ENCODE results near the gene UBXN6.

The UBXN6 gene

GRCh38 chr19:4493104-4493928, 35.7 kb upstream of the UBXN6 start:
- DNase-seq (ENCODE audit: low spot score): no peak

DNA sequence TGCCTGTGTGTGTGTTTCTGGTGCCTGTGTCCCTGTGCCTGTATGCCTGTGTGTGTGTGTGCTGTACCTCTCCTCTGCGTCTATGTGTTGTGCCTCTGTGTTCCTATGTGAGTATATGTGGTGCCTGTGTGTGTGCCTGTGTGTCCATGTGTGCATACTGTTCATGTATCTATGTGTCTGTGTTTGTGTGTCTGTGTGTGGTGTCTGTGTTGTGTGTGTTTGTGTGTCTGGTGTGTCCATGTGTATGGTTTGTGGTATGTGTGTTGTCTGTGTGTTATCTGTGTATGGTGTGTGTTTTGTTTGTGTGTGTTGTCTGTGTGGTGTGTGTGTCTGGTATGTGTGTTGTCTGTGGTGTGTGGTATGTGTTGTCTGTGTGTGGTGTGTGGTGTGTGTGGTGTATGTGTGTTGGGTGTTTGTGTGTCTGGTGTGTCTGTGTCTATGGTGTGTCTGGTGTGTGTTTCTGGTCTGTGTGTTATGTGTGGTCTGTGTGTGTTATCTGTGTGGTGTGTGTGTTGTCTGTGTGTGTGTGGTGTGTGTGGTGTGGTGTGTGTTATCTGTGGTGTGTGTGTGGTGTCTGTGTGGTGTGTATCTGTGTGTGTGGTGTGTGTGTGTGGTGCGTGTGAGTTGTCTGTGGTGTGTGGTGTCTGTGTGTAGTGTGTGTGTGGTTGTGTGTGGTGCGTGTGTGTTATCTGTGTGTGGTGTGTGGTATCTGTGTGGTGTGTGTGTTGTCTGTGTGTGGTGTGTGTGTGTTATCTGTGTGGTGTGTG, 34.9 kb upstream of the UBXN6 start:
- DNase-seq (ENCODE audit: low spot score): no peak

- DNase-seq (ENCODE audit: low spot score): no peak
Observed at GRCh38 chr19:4491446-4491845, 33.9 kb upstream of the UBXN6 start.

GRCh38 chr19:4488496-4488895, 30.9 kb upstream of the UBXN6 start:
- no peak for DNase-seq (ENCODE audit: low spot score)

DNA sequence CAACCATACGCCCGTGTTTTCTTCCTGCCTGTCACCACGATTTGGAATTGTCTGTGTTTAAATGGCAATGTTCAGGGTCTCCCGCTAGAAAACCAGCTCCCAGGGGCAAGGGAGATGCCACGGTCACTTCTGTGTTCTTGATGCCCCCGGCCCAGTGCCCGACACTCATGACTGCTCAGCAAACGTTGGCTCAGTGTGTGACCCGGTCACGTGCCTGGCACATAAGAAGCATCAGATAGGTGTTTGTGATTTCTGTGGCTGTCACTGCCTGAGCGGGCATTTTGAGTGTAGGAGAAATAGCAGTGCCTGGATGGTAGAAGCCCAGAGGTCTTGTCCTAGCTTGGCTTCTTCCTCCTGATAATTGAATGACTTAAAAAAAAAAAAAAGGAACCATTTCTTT, 30.0 kb upstream of the UBXN6 start:
- no peak for DNase-seq (ENCODE audit: low spot score)

DNA sequence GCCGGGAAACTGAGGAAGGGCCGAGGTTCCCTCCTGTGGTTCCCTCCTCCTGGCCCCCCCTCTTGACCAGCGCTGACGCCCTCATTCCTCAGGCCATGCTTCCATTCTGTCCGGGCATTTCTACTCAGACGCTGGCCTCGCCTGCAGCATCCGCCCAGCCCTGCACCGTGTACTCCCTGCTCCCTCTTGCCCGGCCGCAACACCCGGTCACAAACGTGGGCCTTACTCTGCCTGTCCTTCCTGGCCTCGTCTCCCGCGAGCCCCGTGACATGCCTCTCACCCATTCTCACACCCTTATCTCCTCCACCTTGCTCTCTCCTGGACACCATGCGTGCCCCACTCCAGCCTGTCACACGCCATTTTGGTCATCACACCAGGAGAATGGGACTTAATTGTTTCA, 25.8 kb upstream of the UBXN6 start:
- no peak for DNase-seq (ENCODE audit: low spot score)

DNA sequence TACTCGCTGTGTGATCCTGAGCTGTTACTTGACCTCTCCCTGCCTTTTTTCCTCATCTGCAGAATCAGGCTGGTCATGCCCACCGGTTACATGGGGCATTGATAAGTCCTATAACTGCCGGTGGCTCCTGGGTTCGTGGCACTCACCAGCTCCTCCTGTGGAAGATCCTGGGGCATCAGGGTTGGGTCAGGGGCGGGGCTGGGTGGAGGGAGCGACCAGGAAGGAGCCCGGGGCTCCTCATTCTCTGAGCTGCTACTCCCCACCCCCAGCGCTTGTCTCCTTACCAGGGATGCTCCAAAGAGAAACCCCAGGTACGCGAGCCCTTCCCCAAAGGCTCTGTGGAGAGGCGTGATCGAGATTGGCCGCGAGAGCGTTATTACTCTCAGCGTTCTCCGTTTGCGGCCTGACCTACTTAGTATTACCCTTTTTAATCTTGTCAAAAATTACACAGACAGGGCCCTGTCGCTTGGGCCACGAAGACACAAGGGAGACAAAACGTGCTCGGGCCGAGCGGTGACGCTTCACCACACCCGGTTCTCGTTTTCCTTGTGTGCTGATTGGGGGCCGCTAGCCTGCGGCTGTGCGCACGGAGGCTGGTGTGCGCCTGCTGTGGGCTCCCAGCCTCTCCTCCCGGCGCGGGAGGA, 25.2 kb upstream of the UBXN6 start:
- no peak for DNase-seq (ENCODE audit: low spot score)

- no peak for DNase-seq (ENCODE audit: low spot score)
Observed at GRCh38 chr19:4477034-4477801, 19.6 kb upstream of the UBXN6 start.

- DNase-seq (ENCODE audit: low spot score): peak; percentile 87
Observed at GRCh38 chr19:4474514-4475022, 17.0 kb upstream of the UBXN6 start.

DNA sequence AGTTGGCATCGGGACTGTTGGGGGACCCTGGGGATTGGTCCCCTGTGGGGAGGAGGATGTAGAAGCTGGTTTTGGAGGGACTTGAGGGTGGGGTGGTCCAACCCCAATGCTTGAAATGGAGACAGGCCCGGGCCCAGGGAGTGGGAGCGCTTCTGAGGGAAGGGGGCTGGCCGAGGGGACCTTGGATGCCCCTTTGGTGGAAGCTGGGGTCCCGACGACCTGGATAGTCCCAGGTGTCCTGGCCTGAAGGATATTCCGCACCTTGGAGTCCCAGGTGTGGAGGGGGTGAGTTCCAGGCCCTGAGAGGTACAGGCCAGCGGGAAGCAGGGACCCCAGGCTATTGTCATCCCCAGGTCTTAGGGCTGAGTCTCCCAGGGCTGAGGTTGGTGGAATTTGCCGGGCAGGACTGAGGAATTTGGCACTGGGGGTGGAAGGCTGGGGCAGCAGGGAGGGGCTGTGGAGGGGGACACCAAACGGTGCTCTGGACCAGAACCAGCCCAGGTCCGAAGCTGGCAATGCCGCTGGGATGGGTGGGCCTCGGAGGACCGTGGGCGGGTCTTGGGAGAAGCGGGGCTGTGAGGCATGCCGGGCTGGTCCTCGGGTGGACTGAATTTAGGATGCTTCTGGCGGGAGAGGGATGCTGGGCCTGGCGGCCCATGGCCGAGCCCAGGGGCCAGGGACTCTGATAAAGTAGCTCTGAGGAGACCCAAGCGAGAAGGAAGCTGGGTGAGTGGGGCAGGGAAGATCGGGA, 16.3 kb upstream of the UBXN6 start:
- peak; percentile 43 for DNase-seq (ENCODE audit: low spot score)

GRCh38 chr19:4473011-4473762, 15.6 kb upstream of the UBXN6 start:
- DNase-seq (ENCODE audit: low spot score): no peak

DNA sequence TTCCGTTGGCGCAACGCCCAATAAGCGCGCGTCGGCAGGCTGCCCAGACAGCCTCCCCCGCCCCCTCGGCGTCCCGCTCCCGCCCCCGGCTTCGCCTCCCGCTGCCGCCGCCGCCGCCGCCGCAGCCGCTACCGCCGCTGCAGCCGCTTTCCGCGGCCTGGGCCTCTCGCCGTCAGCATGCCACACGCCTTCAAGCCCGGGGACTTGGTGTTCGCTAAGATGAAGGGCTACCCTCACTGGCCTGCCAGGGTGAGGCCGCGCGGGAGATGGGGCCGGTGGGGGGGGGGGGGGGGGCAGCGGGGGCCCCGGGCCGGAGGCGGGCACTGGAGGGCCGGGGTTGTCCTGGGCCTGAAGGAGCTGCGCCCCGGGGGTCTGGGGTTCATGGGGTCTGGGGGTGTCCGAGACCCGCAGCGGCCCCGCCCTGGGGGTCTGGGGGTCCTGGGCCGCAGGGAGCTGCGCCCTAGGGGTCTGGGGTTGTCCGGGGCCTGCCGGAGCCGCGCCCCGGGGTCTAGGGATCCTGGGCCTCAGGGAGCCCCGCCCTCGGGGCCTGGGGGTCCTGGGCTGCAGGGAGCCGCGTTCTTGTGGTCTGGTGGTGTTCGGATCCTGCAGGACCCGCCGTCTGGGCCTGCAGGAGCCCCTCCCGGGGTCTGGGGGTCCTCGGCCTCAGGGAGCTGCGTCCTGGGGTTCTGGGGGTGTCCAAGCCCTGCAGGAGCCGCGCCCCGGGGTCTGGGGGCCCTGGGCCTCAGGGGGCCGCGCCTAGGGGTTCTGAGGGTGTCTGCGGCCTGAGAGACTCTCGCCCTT, 14.8 kb upstream of the UBXN6 start, which contains the start of gene HDGFL2:
Gene HDGFL2, plus strand, starts transcription at position 124 of the 801 bp plus-strand sequence. Its CDS starts 54 bp downstream, at position 178.
- no peak for DNase-seq (ENCODE audit: low spot score)

GRCh38 chr19:4471403-4472173, 14.0 kb upstream of the UBXN6 start:
- DNase-seq (ENCODE audit: low spot score): peak; percentile 99

DNA sequence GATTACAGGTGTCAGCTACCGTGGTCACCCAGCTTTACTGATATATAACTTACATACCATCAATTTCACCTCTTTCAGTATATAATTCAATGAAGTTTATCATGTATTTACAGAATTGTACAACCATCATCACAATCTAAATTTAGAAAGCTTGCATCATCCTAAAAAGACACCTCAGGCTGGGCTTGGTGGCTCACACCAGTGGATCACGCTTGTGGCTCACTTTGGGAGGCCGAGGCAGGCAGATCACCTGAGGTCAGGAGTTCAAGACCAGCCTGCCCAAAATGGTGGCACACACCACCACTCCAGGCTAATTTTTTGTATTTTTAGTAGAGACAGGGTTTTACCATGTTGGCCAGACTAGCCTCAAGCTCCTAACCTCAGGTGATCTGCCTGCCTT, 10.2 kb upstream of the UBXN6 start:
- DNase-seq (ENCODE audit: low spot score): no peak

DNA sequence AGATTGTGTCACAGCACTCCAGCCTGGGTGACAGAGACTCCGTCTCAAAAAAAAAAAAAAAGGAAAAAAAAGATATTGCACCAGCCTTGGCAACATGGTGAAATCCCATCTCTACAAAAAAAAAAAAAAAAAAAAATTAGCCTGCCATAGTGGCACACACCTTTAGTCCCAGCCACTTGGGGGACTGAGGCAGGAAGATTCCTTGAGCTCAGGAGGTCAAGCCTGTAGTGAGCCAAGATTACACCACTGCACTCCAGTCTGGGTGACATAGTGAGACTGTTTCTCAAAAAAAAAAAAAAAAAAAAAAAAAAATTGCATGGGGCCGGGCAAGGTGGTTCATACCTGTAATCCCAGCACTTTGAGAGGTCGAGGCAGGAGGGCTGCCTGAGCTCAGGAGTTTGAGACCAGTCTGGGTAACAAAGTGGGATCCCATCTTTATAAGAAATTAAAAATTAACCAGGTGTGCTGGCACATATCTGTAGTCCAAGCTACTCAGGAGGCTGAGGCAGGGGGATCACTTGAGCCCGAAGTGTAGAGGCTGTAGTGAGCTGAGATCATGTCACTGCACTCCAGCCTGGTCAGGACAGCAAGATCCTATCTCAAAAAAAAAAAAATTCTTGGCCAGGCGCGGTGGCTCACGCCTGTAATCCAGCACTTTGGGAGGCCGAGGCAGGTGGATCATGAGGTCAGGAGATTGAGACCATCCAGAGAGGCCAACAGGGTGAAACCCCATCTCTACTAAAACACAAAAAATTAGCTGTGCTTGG, 7.4 kb upstream of the UBXN6 start:
- DNase-seq (ENCODE audit: low spot score): no peak

- DNase-seq (ENCODE audit: low spot score): peak; percentile 82
Observed at GRCh38 chr19:4456843-4457653, 546 bp downstream of the UBXN6 start.

DNA sequence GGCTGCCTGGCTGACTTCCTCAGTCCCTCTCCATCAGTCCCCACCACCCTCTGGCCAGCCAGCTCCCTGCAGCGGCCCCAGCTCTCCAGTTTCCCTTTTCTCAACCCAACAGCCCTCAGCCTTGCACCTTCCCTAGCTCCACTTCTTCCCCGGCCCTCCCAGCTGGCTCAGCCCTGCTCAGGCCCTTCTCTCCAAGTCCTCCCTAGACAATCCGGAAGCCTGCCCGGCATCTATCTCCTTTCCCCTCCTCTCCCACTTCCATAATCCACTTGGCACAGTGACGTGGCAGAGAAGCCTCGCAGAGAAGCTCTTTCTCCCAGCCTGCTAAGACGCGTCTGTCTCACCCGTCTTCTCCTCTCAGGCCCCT, 1.1 kb downstream of the UBXN6 start:
- peak; percentile 72 for DNase-seq (ENCODE audit: low spot score)
